Calu3 (cell line): ENCODE results near the gene ZNF679. TPM values are rescaled to one million over a fixed set of nuclear protein-coding genes. Genes with fewer than 3 reads are reported as not detected.
"Not testable (repeated sequence)": the region's sequence is repeated elsewhere in the genome, so short reads cannot be mapped to it uniquely, and the experiment has no call there.

Source experiments
- BruUV-seq: library from RNA; stranded (reverse); fragments of 400-500 nt; replicated peaks from 2 replicates; lab custom pipeline; 2021; lab: Mats Ljungman, UMichigan
- CTCF ChIA-PET: fragments of 300-600 bp; sonication (Branson Sonifier 250); formaldehyde crosslinking; loops from one replicate; lab custom pipeline; 2022; ENCODE audit warnings: antibody characterized with exemption; lab: Charles Lee
- DNase-seq: peaks from one replicate; pipeline ENCODE4 v3.0.0; 2022
- H3K27ac Mint-ChIP-seq: one replicate; pipeline ENCODE4 v1.8.0; 2022; ENCODE audit warnings: mixed read lengths; ENCODE audit not compliant: unreplicated experiment
- H3K27me3 Mint-ChIP-seq: one replicate; pipeline ENCODE4 v1.8.0; 2022; ENCODE audit warnings: mixed read lengths; ENCODE audit not compliant: unreplicated experiment
- H3K36me3 Mint-ChIP-seq: one replicate; pipeline ENCODE4 v1.8.0; 2022; ENCODE audit warnings: mild to moderate bottlenecking, moderate library complexity, mixed read lengths; ENCODE audit not compliant: insufficient read depth, unreplicated experiment
- H3K4me1 Mint-ChIP-seq: one replicate; pipeline ENCODE4 v1.8.0; 2022; ENCODE audit warnings: mild to moderate bottlenecking, low read depth, mixed read lengths; ENCODE audit not compliant: unreplicated experiment
- H3K4me3 Mint-ChIP-seq: one replicate; pipeline ENCODE4 v1.8.0; 2022; ENCODE audit warnings: mild to moderate bottlenecking, low read depth, moderate library complexity, mixed read lengths; ENCODE audit not compliant: unreplicated experiment
- H3K9me3 Mint-ChIP-seq: one replicate; pipeline ENCODE4 v1.8.0; 2022; ENCODE audit warnings: low read depth, mixed read lengths; ENCODE audit not compliant: unreplicated experiment
- CTCF ChIP-seq: fragments of 200-600 bp; IDR thresholded peaks from one replicate; pipeline ENCODE4 v1.8.0; 2022; ENCODE audit warnings: antibody characterized with exemption; ENCODE audit not compliant: unreplicated experiment
- intact Hi-C: fragments of 100-400 bp; cut with micrococcal nuclease; formaldehyde crosslinking; loops from one replicate; pipeline ENCODE4 v1.10.0; 2022; ENCODE audit not compliant: unreplicated experiment
- total RNA-seq: library from RNA; stranded (reverse); gene quantifications from 2 replicates; pipeline ENCODE4 v1.2.3, GENCODE V29; 2022

The ZNF679 gene
- total RNA-seq, 1 experiment from 2014 or later, result not detected

- CTCF ChIA-PET, result no interaction called here
- Mint-ChIP-seq H3K4me3 (no peak overlapping the region), H3K9me3 (peaks cover 5% of the 10 kb centered on the region), H3K36me3 (no peaks in the 10 kb centered on the region), H3K27ac (no peak overlapping the region), H3K4me1 (no peaks in the 10 kb centered on the region), H3K27me3 (no peaks in the 10 kb centered on the region)
- BruUV-seq, result no TSS peak
- no peak for DNase-seq
- TF ChIP-seq CTCF, result no peak
- intact Hi-C loops, result no loop called here
Observed at GRCh38 chr7:64266341-64266919, 38.2 kb downstream of the ZNF679 start.

- Mint-ChIP-seq H3K27ac (no peak overlapping the region), H3K27me3 (no peaks in the 10 kb centered on the region), H3K9me3 (no peaks in the 10 kb centered on the region), H3K36me3 (no peaks in the 10 kb centered on the region), H3K4me3 (no peak overlapping the region), H3K4me1 (no peaks in the 10 kb centered on the region)
- BruUV-seq, result no TSS peak
- no peak for TF ChIP-seq CTCF
- intact Hi-C loops, result no loop called here
- DNase-seq, result no peak
- CTCF ChIA-PET, result no interaction called here
Observed at GRCh38 chr7:64277630-64278029, 49.4 kb downstream of the ZNF679 start.

- no peaks in the 10 kb centered on the region for H3K27me3 Mint-ChIP-seq
- BruUV-seq, result no TSS peak
- CTCF ChIA-PET, result no interaction called here
- intact Hi-C loops, result no loop called here
- no peak overlapping the region for H3K4me3 Mint-ChIP-seq
- no peaks in the 10 kb centered on the region for H3K4me1 Mint-ChIP-seq
- DNase-seq, result no peak
- no peaks in the 10 kb centered on the region for H3K36me3 Mint-ChIP-seq
- no peak for TF ChIP-seq CTCF
- no peak overlapping the region for H3K27ac Mint-ChIP-seq
- H3K9me3 Mint-ChIP-seq, result no peaks in the 10 kb centered on the region
Observed at GRCh38 chr7:64294701-64295420, 66.6 kb downstream of the ZNF679 start.

- H3K27me3 Mint-ChIP-seq, H3K4me1 Mint-ChIP-seq, intact Hi-C loops, H3K36me3 Mint-ChIP-seq, H3K9me3 Mint-ChIP-seq, BruUV-seq, H3K4me3 Mint-ChIP-seq, DNase-seq, CTCF ChIA-PET, H3K27ac Mint-ChIP-seq: not testable (repeated sequence)
Observed at GRCh38 chr7:64297418-64297817, 69.1 kb downstream of the ZNF679 start.
